GM18505 (cell line): ENCODE results near the gene CTBP1.
A peak's percentile ranks its signal among the peaks of the same experiment; 100 is the strongest.

ENCODE experiments used
- ATAC-seq: cut with Tn5 transposase; IDR thresholded peaks from one replicate; pipeline ENCODE4 v1.9.1; 2021; ENCODE audit not compliant: unreplicated experiment
- POLR2A ChIP-seq: IDR thresholded peaks from 4 replicates; pipeline ENCODE4 v1.6.1; 2011; ENCODE audit warnings: borderline replicate concordance; ENCODE audit not compliant: insufficient read depth, insufficient read length; ENCODE audit errors: extremely low read depth

Gene CTBP1

DNA sequence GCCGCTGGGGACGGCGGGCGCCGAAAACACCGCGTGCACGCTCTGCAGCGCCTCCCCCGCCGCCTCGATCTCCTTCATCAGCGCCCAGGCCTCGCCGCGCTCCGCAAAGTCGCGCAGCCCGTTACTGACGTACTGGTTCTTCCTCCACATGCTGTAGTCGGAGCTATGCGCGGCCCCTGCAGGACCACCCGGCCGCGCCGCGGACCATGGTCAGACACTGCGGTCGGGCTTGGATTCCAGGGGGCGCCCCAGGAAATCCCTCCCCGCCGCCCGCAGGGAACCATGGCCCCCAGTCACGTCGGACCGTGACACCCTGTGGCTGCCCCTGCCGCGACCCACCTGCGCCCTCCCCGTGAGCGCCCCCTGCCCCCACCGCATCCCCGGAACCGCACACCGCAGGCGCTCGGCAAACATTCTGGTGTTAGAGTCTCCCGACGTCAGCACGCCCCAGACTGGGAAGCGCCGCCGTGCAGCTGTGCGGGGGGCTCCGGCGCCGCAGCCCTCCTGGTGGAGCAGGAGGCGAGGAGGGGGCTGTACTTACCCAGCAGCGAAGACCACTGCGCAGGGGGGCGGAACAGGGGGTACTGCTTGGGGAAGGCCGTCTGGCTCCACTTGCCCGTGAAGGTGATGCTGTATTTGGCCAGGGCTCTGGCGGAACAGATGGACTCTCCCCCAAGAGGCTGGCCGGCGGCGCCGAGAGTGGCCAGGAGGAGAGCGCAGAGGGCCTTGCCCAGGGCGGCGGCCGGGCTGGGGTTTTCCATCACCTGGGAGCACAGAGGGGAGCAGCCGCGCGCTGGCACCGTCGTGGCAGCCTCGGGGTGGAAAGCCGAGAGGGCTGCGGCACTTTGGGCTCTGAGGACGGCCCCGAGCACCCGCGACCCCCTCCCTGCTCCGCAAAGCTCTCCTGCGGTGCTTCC is 77.4 kb downstream of the CTBP1 start:
- ATAC-seq, result no peak
- no peak for TF ChIP-seq POLR2A

DNA sequence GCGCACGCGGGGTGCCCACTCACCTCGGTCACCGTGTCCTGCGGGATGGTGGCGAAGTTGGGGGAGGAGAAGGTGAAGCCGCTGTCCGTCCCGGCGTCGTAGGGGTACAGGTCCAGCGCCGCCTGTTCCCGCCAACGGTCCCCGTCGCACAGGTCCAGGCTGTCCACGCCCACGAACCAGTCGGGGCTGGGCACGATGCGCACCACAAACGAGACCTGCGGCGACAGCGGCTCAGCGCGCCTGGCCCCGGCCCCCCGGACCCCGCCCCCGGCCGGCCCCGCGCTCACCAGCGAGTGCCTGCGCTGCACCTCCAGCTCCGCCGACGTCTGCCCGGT is 78.0 kb downstream of the CTBP1 start:
- no peak for TF ChIP-seq POLR2A

DNA sequence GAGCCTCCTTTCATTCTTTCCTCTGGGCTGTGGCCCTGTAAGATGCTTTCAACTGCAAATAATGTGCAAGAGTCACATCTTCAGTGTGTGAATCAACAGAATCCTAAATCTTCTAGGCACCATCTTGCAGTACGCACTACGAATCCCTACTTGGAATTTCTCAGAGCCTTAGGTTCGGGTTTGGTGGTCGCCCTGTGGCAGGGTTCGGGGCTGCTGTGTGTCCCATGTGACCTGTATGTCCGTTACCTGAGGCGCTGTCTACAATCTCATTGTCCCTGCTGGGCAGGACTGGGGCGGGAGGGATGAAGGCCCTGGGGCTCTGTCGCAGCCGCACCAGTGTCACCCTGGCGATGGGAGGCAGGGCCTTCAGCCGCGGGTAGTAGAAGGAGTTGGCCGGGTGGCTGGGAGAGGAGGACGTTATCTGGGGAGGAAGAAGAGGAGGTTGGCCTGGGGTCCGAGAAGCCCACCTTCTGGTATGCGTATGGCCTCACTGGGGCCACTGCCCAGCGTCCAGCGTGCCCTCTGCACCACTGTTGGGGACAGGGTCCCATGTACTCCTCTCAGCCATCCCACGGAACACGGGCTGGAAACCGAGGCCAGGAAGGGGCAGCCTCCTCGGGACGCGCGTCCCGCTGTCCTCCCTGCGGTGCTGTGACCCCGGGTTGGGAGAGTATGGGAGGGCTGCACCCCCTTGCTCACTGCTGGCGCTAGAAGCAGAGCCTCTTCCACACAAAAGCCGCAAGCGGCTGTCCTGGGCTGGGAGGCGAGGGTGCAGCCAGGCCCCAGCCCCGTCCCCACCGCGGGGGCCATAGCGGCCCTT is 78.6 kb downstream of the CTBP1 start:
- no peak for TF ChIP-seq POLR2A
- ATAC-seq, result no peak

More for the DNA sequence above, 78.0 kb downstream of the CTBP1 start:
- ATAC-seq, result no peak

DNA sequence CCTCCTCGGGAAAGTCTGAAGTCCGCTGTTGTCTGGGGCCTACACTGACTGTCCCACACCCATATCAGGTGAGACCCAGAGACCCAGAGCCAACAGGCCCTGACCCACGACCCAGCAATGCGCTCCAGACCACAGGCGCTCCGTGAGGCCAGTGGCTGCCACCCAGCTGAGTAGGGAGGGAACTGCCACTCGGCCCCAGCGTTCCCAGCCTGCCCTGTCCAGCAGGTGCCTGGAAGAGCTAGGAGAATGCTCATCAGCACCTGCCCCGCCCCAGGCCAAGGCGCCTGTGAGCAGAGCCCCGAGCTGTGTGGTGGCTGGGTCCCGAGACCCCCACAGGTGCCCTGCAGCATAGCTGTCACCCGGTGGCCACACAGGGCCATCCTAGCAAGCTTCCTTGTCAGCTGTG is 79.2 kb downstream of the CTBP1 start:
- TF ChIP-seq POLR2A, result no peak
- no peak for ATAC-seq

DNA sequence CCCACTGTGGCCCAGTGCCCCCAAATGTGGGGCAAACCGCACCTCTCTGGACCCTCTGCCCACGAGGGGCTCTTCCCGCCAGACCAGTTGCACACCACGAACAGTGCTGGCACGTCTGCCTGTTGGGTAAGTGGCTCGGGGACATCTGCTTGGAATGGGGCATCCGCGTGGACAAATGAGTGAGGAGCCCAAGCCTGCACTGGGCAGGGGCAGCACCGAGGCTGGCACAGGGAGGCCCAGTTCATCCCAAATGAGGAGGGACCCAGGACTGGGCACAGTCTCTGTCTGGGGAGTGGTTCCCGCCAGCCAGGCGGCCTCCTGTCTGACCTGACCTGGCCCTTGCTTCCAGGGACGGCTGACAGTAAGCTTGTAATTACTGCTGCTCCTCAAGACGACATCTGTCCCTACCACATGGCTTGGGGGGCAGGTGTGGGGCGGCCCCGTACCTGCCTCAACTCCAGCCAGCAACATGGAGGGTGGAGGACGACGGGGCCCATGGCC is 79.7 kb downstream of the CTBP1 start:
- no peak for ATAC-seq

DNA sequence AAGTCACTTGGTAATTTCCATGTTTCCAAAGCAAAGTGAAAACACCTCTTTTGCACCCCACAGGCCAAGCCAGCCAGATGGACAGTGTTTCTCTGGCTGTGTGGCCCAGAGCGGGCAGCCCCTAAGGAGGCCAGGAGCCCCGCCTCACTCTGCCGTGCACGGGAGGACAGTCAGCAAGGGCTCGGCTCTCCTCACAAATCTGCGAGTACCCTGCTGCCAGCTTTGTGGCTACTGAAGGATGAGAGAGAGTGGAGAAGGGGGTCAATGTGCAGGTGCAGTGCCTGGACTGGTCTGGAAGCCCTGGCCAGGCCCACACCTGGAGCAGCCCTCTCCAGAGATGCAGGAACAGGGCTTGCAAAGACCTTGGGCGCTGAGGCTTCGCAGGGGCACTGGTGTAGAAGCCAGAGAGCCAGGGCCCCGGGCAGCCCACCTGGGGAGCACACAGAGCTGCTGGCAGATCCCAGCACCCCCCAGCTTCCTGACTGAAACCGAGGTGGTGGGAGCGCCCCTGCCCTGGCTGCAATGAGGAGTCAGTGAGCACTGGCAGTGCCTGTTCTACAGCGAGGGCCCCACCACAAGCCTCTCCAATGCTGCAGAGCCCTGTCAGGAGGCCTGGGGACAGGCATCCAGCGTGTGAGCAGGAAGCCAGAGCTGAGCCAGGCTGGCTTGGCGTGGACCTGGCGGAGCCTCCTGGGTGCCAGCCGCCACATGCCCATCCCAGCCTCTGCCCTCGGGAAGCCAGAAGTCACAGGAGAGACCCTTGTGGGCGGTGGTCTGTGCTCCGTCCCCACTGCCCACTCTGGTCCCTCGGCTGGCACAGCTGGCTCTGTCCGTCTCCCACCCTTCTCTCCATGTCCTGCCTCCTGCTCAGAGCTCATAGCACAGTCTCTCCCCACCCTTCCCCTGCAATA is 80.5 kb downstream of the CTBP1 start:
- no peak for ATAC-seq
- TF ChIP-seq POLR2A, result no peak

More for the DNA sequence above, 79.7 kb downstream of the CTBP1 start:
- TF ChIP-seq POLR2A, result no peak

DNA sequence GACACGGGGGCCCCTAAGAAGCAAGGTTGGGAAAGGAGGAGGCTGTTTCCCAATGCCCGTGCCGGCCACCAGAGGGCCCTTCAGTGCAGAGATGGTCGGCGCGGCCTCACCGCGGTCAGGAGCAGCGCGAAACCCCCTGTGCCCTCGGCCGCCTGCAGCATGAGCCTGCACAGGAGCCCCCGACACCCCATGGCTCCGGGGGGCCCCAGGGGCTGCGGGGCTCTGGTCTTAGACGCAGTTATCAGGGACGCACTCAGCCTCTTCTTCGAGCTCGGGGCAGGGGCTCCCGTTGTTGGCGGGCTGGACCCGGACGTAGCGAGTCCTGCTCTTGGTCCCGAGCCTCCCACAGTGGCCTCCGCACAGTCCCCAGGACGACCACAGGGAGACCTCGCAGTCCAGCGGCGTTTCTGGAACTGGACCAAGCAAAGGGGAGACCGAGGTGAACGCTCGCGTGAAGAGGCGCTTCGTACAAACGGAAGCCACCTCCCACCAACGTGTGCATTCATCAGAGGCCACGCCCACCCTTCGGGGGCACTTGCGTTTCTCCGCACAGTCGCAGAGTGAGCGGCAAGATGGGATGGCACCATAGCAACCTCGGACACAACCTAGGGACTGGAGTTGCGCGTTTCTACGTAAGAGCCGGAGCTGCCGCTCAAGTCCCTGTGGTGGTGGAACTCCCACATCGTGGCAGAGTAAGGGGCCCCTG is 81.5 kb downstream of the CTBP1 start:
- peak; percentile 61 for ATAC-seq
- peak; percentile 63 for TF ChIP-seq POLR2A

DNA sequence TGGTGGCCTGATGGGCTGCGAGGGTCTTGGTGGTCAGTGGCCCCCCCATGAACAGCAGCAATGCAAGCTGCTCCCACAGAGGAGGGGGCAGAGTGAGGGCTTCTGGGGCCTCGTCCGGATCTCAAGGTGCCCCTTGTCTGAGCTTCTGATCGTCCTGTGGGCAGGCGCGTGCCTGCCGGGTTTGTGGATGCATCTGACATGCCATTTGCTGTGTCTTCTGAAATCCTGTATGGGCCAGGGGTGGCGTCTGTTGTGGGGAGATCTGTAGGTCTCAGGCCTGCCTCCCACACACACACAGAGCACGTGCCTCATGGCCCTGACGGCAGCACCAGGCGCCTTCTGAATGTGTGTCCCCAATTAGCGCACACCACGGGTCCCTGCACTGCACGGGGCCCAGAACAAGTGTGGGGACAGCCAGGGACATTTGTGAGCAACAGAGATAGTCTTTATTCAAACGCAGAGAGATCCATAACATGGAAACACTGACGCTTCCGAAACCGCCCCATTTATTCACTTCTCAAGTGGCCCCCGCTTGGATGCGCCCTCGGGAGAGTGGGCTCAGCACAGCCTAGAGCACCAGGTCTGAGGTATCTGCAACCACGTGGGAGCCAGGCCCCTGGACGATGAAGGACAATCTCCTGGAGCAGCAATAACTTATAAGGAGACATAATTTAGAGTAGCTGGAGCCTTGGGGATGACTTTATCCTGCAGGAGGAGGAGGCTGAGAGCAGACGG is 82.3 kb downstream of the CTBP1 start:
- no peak for ATAC-seq

DNA sequence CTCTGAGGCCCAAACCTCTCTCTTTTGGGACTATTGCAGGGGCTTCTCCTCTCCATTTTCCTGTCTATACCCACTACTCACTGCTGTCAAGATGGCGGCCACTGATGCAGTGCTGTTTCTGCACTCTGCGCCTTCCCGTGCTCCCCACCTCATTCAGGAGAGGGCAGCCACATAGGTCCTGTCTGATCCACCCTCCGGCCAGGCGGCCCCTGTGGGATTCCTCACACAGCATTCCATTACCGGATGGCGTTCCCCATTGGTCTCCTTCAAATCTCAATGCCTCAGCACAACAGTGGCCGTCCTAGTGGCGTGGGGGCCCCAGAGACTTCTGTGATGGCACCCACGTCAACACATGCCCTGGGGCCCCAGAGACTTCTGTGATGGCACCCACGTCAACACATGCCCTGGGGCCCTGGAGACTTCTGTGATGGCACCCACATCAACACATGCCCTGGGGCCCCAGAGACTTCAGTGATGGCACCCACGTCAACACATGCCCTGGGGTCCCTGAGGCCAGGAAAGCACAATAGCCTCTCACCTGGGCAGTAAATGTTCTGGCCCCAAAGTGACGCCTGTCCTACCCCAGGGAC is 83.9 kb downstream of the CTBP1 start:
- TF ChIP-seq POLR2A, result no peak
- ATAC-seq, result no peak

More for the DNA sequence above, 82.3 kb downstream of the CTBP1 start:
- no peak for TF ChIP-seq POLR2A

DNA sequence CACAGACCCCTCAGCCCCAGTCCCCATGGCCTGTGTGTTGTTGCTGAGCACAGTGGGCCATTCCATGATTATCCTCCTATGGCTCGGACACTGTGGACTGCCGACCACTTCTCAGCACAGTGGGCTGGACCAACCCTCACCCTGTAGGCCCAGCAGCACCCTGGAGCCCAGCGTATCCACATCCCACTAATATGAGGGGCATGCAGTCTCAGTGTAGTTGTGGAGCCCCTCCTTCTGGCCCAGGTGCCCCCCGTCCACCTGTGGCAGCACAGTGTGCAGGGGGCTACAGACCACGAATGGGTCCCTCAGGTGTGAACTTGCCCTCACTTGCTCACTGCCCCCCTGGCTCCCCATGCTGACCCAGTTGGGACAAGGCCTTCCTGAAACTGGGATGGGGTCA is 84.5 kb downstream of the CTBP1 start:
- TF ChIP-seq POLR2A, result no peak
- ATAC-seq, result no peak

DNA sequence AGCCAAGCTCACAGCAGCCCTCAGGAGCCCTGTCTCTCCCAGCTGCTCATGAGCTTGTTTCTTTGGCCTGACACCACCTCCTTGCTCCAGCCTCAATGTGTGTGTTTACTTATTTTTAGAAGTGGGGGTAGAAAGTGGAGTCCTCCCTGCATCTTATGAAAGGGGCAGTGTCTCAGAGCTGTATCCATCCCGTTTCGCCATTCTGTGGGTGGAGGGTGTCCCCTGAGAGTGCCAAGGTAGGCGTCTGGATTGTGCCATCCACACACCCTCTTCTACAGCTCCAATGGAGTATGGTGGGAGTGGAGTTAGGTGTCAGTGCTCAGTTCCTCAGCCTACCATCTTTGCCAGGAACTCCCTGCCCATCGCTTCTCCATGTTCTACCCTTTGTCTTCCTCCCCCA is 84.9 kb downstream of the CTBP1 start:
- no peak for ATAC-seq
- no peak for TF ChIP-seq POLR2A
